Effector memory CD4-positive, alpha-beta T cell (primary cell): ENCODE measurements around the gene CCDC88C.

ENCODE experiments used
- DNase-seq, 3 donors: peaks; one replicate each; pipeline ENCODE4 v3.0.0-alpha.2; 2020
- H3K27ac ChIP-seq: 2 replicates; pipeline ENCODE4 v1.7.0; 2013; ENCODE audit warnings: mild to moderate bottlenecking, low read length, moderate library complexity; ENCODE audit not compliant: insufficient read depth, poor library complexity, severe bottlenecking
- H3K27me3 ChIP-seq: replicated peaks from 2 replicates; pipeline ENCODE4 v1.7.0; 2013; ENCODE audit warnings: mild to moderate bottlenecking, low read length; ENCODE audit not compliant: insufficient read depth, control insufficient read depth, poor library complexity, severe bottlenecking
- H3K36me3 ChIP-seq: 2 replicates; pipeline ENCODE4 v1.7.0; 2013; ENCODE audit warnings: mild to moderate bottlenecking, low read length, moderate library complexity; ENCODE audit not compliant: control insufficient read depth, insufficient read depth
- H3K4me1 ChIP-seq: 2 replicates; pipeline ENCODE4 v1.7.0; 2013; ENCODE audit warnings: low read length, mild to moderate bottlenecking; ENCODE audit not compliant: control insufficient read depth, insufficient read depth, poor library complexity, severe bottlenecking
- H3K4me3 ChIP-seq: 2 replicates; pipeline ENCODE4 v1.7.0; 2013; ENCODE audit warnings: low read length, low read depth, mild to moderate bottlenecking; ENCODE audit not compliant: insufficient read depth, poor library complexity, severe bottlenecking
- H3K9me3 ChIP-seq: 2 replicates; pipeline ENCODE4 v1.7.0; 2013; ENCODE audit warnings: mild to moderate bottlenecking, low read length, moderate library complexity; ENCODE audit not compliant: control insufficient read depth

CCDC88C gene

GRCh38 chr14:91400696-91401095 lies 16.9 kb downstream of the CCDC88C start:
- no peaks in the 10 kb centered on the region for H3K27me3 ChIP-seq
- H3K27ac ChIP-seq = peak overlapping the region; percentile 85
- peaks cover 87% of the 10 kb centered on the region for H3K4me1 ChIP-seq
- H3K4me3 ChIP-seq = peak overlapping the region; percentile 76
- no peaks in the 10 kb centered on the region for H3K9me3 ChIP-seq
- no peaks in the 10 kb centered on the region for H3K36me3 ChIP-seq
- no peak for DNase-seq

GRCh38 chr14:91399868-91400640 lies 17.6 kb downstream of the CCDC88C start:
- Histone ChIP-seq H3K4me1 (peaks cover 86% of the 10 kb centered on the region), H3K9me3 (no peaks in the 10 kb centered on the region), H3K27ac (peak overlapping the region; percentile 85), H3K4me3 (peak overlapping the region; percentile 76), H3K27me3 (no peaks in the 10 kb centered on the region), H3K36me3 (no peaks in the 10 kb centered on the region)
- DNase-seq = peak in 1 of 3 donors; percentile 22

- Histone ChIP-seq H3K36me3 (peaks cover 5% of the 10 kb centered on the region), H3K9me3 (no peaks in the 10 kb centered on the region), H3K27me3 (no peaks in the 10 kb centered on the region), H3K4me1 (peaks cover 88% of the 10 kb centered on the region), H3K4me3 (no peak overlapping the region), H3K27ac (peak overlapping the region; percentile 85)
- no peak for DNase-seq
These were observed 18.9 kb downstream of the CCDC88C start for GRCh38 chr14:91398707-91399106.

- DNase-seq = no peak
- Histone ChIP-seq H3K4me1 (peaks cover 87% of the 10 kb centered on the region), H3K4me3 (peak overlapping the region; percentile 32), H3K27me3 (no peaks in the 10 kb centered on the region), H3K36me3 (peaks cover 5% of the 10 kb centered on the region), H3K27ac (peak overlapping the region; percentile 85), H3K9me3 (no peaks in the 10 kb centered on the region)
These were observed 19.5 kb downstream of the CCDC88C start for GRCh38 chr14:91397965-91398591.

GRCh38 chr14:91396959-91397815 lies 20.4 kb downstream of the CCDC88C start:
- peaks cover 87% of the 10 kb centered on the region for H3K4me1 ChIP-seq

GRCh38 chr14:91396013-91396660 lies 21.5 kb downstream of the CCDC88C start:
- no peak overlapping the region for H3K4me3 ChIP-seq
- H3K4me1 ChIP-seq = peaks cover 92% of the 10 kb centered on the region
- no peak for DNase-seq
- H3K9me3 ChIP-seq = no peaks in the 10 kb centered on the region
- peaks cover 5% of the 10 kb centered on the region for H3K36me3 ChIP-seq
- no peaks in the 10 kb centered on the region for H3K27me3 ChIP-seq
- H3K27ac ChIP-seq = peak overlapping the region; percentile 85

More at GRCh38 chr14:91396959-91397815, 20.4 kb downstream of the CCDC88C start:
- Histone ChIP-seq H3K27me3 (no peaks in the 10 kb centered on the region), H3K4me3 (peak overlapping the region; percentile 32), H3K36me3 (peaks cover 5% of the 10 kb centered on the region), H3K9me3 (no peaks in the 10 kb centered on the region), H3K27ac (peak overlapping the region; percentile 85)
- DNase-seq = peak in 2 of 3 donors; percentile 48 to 55

- Histone ChIP-seq H3K36me3 (peaks cover 5% of the 10 kb centered on the region), H3K4me3 (no peak overlapping the region), H3K4me1 (peaks cover 95% of the 10 kb centered on the region), H3K27ac (peak overlapping the region; percentile 85), H3K27me3 (no peaks in the 10 kb centered on the region), H3K9me3 (no peaks in the 10 kb centered on the region)
- DNase-seq = no peak
These were observed 22.2 kb downstream of the CCDC88C start for GRCh38 chr14:91395466-91395865.

GRCh38 chr14:91394105-91395081 lies 23.2 kb downstream of the CCDC88C start:
- H3K4me3 ChIP-seq = peak overlapping the region; percentile 21
- H3K36me3 ChIP-seq = peaks cover 5% of the 10 kb centered on the region
- H3K4me1 ChIP-seq = peaks cover 96% of the 10 kb centered on the region
- no peaks in the 10 kb centered on the region for H3K9me3 ChIP-seq
- H3K27ac ChIP-seq = peak overlapping the region; percentile 85
- no peak for DNase-seq
- no peaks in the 10 kb centered on the region for H3K27me3 ChIP-seq
